Fibroblast of skin of abdomen (primary cell): ENCODE results near the gene MRI1.
"Not testable (repeated sequence)": the region's sequence is repeated elsewhere in the genome, so short reads cannot be mapped to it uniquely, and the experiment has no call there.

Source experiments
- DNase-seq: peaks from one replicate; pipeline ENCODE4 v3.0.0-alpha.2; 2013

Gene MRI1

DNA sequence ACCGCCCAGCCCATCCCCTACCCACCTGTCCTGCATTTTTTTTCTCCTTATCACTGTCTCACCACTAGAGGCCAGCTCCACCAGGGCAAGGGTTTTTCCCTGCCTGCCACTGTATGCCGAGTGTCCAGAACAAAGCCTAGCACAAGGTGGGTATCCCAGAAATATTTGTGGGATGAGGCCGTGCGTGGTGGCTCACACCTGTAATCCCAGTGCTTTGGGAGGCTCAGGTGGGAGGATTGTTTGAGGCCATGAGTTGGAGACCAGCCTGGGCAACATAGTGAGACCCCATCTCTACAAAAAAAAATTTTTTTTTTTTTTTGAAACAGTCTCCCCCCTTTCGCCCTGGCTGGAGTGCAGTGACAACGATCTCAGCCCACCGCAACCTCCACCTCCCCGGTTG, 2.9 kb upstream of the MRI1 start:
- DNase-seq: no peak

DNA sequence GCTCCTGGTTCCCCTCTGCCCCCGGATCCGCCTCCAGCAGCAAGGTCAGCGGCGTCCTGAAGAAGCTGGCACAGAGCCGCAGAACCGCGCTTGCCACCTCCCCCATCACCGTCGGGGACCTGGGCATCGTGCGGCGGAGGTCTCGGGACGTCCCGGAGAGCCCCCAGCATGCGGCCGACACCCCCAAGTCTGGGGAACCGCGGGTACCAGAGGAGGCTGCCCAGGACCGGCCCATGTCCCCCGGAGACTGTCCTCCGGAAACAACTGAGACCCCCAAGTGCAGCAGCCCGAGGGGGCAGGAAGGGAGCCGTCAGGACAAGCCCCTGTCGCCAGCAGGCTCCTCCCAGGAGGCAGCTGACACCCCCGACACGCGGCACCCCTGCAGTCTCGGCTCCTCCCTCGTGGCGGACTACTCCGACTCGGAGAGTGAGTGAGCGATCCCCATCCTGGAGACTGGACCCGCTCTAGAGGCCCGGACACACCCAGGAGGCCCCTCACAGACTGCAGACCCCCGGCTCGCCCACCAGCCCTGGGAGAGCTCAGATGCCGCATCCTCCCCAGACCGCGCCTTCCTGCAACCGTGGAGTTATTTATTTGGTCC, 1.6 kb upstream of the MRI1 start:
- DNase-seq: no peak

DNA sequence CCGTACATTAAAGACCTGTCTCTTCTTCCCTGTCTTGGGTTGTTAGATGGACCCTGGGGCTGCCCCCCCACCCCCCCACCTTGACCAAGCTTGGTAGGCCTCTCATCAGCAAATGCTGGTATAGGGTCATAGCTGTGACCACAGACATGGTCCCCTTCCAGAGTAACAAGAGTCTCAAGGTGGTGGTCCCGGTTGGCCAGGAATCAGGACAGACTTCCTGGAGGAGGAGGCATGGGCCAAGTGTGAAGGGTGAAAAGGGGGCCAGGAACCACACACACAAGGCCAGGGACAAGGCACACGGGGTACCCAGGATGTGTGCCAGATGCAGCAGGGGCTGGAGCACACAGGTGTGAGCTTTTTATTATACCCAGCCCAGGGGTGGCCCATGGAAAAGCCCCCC, 1.1 kb upstream of the MRI1 start:
- no peak for DNase-seq

DNA sequence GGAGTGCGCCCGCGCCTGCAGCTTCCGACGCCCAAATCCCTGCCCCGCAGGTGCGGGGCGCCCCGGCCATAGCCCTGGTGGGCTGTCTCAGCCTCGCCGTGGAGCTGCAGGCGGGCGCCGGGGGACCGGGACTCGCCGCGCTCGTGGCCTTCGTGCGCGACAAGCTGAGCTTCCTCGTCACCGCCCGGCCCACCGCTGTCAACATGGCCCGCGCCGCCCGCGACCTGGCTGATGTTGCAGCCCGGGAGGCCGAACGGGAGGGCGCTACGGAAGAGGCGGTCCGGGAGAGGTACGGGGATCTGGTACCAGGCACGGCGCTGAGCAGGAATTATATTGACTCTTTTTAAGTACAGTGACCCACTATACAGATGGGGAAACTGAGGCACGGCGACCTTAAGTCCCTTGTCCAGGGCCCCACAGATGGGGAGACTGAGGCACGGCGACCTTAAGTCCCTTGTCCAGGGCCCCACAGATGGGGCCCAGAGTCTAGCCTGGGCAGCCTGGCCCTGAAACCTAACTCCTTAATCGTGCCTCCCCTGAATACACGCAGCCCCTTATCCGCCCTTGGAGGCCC, 586 bp downstream of the MRI1 start:
- no peak for DNase-seq

DNA sequence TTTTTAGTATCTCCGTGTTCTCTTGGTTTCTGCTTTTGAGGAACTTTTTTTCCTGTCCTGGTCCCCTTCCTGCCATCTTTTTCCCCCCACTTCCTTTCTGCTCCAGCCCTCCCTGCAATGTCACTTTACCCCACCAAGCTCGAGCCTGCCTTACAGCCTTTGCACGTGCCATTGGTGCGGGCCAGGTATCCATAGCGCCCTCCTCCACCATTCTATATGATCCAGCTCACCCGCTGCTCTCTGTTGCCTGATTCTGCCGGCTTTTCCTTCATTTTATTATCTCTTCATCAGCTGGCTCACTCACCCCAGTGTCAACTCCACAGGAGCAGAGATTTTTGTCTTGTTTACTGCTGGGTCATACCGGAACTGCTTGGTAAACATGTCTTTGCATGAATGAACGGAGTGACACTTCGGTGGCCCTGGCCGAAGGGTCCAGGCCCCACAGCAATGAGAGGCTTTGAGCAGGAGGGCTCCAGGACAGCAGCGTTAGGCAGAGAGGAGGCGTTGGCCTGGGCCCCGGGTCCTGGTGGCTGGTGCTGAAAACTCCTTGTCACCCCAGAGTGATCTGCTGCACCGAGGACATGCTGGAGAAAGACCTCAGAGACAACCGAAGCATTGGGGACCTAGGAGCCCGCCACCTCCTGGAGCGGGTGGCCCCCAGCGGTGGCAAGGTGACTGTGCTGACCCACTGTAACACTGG, 1.2 kb downstream of the MRI1 start:
- no peak for DNase-seq

DNA sequence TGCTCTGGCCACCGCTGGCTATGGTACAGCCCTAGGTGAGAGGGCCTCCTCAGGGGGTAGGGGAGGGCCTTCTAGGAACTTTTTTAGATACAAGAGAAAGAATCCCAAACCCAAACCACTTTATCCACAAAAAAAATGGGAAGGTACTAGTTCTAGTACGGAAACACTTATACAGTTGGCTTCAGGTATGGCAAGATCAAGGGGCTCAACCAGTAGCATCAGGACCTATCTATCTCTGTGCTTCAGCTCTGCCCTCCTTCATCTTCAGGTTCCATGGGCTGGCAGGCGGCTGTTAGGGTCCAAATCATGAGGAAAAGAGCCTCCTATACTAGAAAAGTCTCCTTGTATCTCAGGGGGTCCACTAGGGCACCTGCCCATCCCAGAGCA, 1.8 kb downstream of the MRI1 start:
- no peak for DNase-seq

- DNase-seq: no peak
These were observed 4.2 kb downstream of the MRI1 start for GRCh38 chr19:13768510-13768909.

GRCh38 chr19:13770013-13770635, 5.8 kb downstream of the MRI1 start:
- DNase-seq: no peak

DNA sequence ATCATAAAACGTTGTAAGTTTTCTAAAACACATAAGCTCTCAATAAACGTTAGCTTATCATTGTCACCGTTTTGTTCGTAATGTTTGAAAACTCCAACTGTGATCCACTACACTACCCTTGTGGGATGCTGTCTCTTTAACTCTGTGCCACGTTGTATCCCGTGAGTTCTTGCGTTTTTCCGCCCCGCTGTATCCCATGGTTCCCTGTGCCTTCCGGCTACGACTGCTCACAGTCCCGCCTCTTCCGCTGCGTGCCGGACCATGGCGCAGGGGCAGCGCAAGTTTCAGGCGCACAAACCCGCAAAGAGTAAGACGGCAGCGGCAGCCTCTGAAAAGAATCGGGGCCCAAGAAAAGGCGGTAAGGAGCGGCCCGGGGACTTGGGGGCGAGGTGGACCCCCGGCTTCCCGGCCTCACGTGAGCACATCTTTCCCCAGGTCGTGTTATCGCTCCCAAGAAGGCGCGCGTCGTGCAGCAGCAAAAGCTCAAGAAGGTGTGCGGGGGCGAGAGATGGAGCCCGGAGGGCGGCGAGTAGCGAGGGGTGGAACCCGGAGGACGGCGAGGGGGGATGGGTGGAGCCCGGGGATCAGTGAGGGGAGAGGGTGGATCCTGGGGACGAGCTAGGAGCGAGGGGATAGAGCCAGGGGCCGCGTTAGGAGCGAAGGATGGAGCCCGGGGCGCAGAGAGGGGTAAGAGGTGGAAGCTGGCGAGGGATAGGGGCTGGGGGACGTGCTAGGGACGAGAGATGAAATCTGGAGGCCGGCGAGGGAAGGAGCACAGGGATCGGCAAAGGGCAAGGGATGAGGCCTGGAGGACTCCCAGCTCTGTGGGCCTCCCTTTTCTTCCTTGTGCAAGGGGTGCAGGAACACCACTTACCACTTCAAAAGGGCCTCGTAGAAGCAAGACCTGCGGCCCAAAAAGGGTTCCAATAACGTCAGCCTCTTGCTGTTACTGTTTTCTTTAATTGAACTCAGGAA, 10.2 kb downstream of the MRI1 start, which contains the start of gene C19orf53:
Gene C19orf53, plus strand, starts transcription at position 240 of the 975 bp plus-strand sequence. Its CDS starts 22 bp downstream, at position 262.
- peak; percentile 90 for DNase-seq

- no peak for DNase-seq
These were observed 14.1 kb downstream of the MRI1 start for GRCh38 chr19:13778398-13778797.

DNA sequence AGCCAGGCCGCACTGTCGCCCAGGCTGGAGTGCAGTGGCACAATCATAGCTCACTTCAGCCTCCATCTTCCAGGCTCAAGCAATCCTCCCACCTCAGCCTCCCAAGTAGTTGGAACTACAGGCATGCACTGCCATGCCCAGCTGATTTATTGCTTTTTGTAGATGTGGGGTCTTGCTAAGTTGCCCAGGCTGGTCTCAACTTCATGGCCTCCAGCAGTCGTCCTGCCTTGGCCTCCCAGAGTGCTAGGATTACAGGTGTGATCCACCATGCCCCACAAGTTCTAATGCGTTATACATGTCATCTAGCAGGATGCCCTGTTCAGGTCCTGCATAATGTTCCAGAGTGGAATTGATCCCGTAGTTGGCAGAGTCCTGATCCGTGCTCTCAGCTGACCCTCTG, 14.5 kb downstream of the MRI1 start:
- no peak for DNase-seq

- DNase-seq: not testable (repeated sequence)
These were observed 15.5 kb downstream of the MRI1 start for GRCh38 chr19:13779794-13780193.

DNA sequence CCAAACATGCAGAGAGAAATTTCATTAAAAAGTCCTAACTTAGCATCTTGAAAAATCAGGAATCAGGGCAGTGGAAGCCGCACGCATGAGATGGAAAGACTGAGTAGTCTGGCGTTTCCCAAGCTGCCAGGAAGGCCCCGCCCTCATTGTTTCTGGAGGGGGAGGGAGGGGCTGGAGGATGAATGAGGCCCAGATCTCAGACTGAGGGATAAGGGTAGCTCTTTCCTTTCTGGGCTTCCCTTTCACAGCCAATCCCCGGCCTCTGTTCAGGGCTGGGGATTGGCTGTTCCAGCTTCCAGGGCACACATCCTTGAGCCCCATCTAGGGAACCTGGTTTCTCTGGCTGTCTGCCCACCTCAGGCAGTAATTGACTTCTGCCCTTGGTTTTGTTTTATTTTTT, 17.2 kb downstream of the MRI1 start:
- peak; percentile 92 for DNase-seq

DNA sequence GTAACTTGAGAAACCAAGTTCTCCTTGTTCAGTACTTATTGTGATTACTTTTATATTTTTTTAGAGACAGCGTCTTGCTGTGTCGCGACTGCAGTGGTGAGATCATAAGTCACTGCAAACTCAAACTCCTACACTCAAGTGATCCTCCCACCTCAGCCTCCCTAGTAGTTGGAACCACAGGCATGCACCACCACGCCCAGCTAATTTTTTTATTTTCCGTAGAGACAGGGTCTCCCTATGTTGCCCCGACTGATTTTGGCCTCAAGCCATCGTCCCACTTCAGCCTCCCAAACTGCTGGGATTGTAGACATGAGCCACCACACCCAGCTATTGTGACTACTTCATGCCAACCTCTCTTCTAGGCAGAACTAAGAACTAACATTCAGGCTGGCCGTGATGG, 18.2 kb downstream of the MRI1 start:
- DNase-seq: no peak

- no peak for DNase-seq
These were observed 19.5 kb downstream of the MRI1 start for GRCh38 chr19:13783565-13784500.

GRCh38 chr19:13784731-13785452, 20.6 kb downstream of the MRI1 start:
- peak; percentile 74 for DNase-seq

DNA sequence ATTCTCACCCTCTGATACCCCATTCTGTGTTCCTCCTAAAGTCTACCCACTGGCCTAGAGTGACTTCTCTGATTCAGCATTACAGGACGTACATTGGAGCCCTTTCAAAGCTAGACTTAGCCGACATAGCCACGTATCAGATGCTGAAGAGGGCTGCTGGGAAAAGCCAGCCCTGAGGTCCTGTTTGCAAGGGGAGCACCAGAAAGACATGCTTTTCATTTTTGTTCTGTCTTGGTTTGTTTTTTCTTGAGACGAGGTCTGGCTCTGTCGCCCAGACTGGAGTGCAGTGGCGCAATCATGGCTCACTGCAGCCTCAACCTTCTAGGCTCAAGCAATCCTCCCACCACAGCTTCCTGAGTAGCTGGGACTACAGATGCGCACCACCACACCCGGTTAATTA, 24.7 kb downstream of the MRI1 start:
- peak; percentile 86 for DNase-seq

DNA sequence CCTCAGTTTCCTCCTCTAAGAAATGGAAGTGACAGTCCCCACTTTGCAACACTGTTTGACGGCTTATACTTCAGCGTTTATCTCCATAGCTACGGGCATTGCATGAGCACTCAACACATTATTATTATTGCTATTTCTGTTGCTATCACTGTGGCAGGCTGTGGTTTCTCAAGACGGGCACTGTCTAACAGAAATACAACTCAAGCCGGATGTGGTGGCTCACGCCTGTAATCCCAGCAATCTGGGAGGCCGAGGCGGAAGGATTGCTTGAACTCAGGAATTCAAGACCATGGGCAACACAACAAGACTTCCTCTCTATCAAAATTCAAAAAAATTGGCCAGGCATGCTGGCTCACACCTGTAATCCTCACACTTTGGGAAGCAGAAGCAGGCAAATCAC, 26.0 kb downstream of the MRI1 start:
- DNase-seq: no peak

DNA sequence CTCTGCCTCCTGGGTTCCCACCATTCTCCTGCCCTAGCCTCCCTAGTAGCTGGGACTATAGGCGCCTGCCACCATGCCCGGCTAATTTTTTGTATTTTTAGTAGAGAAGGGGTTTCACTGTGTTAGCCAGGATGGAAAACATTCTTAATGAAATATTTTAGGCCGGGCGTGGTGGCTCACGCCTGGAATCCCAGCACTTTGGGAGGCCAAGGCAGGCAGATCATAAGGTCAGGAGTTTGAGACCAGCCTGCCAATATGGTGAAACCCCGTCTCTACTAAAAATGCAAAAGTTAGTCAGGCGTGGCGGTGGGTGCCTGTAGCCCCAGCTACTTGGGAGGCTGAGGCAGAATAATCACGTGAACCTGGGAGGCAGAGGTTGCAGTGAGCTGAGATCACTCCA, 29.0 kb downstream of the MRI1 start:
- DNase-seq: not testable (repeated sequence)

DNA sequence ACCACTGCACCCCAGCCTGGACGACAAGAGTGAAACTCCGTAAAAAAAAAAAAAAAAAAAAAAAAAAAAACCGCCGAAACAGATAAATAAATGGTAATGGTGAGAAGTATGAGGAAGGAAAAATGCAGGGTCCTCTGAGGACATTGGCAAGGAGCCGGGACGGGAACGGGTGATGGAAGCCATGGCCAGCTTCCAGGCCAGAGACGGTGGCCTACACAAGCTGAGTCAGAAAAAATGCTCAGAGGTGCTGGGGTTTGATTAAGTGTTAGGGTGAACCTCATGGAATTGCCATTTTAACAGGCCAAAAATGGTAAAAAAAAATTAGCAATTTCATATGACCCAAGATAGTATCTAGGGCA, 30.1 kb downstream of the MRI1 start:
- DNase-seq: peak; percentile 99
